ENCODE data around the gene MYO18A.

DNA sequence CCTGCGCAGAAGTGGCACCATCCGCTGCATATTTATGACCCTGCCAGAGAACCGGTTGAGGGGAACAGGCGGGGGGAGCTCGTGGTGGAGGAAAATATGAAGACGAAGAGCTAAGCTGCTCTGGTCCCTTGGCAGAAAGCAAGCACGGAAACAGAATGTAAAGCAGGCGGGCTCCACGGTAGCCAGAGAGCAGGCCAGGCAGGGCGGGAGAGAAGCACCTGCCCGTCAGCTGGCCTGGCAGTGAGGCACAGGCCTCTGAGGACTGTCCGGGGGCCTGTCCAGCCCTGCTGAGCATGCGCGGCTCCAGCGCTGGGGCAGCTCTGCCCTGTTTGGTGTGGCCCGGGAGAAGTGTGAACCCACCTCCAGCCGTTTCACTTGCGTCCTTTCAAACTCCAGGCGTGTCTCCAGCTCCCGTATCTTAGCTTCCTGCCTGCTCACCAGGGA lies 90.6 kb downstream of the MYO18A start:
- no peak for TF ChIP-seq POLR2A (IDR thresholded peaks at IDR 0.05)
- TF ChIP-seq, protein P1, sequence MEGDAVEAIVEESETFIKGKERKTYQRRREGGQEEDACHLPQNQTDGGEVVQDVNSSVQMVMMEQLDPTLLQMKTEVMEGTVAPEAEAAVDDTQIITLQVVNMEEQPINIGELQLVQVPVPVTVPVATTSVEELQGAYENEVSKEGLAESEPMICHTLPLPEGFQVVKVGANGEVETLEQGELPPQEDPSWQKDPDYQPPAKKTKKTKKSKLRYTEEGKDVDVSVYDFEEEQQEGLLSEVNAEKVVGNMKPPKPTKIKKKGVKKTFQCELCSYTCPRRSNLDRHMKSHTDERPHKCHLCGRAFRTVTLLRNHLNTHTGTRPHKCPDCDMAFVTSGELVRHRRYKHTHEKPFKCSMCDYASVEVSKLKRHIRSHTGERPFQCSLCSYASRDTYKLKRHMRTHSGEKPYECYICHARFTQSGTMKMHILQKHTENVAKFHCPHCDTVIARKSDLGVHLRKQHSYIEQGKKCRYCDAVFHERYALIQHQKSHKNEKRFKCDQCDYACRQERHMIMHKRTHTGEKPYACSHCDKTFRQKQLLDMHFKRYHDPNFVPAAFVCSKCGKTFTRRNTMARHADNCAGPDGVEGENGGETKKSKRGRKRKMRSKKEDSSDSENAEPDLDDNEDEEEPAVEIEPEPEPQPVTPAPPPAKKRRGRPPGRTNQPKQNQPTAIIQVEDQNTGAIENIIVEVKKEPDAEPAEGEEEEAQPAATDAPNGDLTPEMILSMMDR (IDR thresholded peaks at IDR 0.05) = no peak
